GM23248 (cell line): ENCODE results near the gene KCNG4.

ENCODE experiments used
- EZH2 ChIP-seq: fragments of 200-600 bp; sonication (generic); IDR thresholded peaks from 2 replicates; pipeline ENCODE4 v1.6.1; 2018; ENCODE audit warnings: antibody characterized with exemption, mild to moderate bottlenecking; ENCODE audit not compliant: insufficient read depth, poor library complexity, severe bottlenecking
- EZH2phosphoT487 ChIP-seq: fragments of 200-600 bp; sonication (generic); IDR thresholded peaks from 2 replicates; pipeline ENCODE4 v1.6.1; 2018; ENCODE audit warnings: antibody characterized with exemption, moderate library complexity, mild to moderate bottlenecking, low read depth; ENCODE audit not compliant: insufficient read depth

DNA sequence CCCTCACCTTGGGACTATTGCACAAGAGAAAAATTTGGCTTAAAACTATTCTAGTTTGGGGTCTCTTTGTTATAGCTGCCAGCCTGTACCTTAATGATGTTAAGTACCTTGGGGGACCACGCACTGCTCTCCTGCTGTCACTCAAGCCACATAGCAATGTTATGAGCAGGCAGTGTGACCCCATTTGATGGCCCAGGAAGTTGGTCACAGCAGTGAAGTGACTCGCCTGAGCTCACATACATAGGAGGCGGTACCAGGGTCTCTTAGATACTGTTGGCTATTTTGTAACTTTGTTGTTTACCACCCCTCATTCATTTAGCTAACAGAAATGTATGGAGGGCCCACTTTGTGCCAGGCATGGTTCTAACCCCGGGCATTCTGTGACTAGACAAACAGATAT, 16.4 kb downstream of the KCNG4 start:
- TF ChIP-seq EZH2phosphoT487 (no peak), EZH2 (no peak)
